ENCODE results near the gene APLP2. TPM values are rescaled to one million over a fixed set of nuclear protein-coding genes. Genes with fewer than 3 reads are reported as not detected.

The APLP2 gene
- total and polyA plus RNA-seq, 2 experiments from 2014 or later: 481 to 485 TPM

DNA sequence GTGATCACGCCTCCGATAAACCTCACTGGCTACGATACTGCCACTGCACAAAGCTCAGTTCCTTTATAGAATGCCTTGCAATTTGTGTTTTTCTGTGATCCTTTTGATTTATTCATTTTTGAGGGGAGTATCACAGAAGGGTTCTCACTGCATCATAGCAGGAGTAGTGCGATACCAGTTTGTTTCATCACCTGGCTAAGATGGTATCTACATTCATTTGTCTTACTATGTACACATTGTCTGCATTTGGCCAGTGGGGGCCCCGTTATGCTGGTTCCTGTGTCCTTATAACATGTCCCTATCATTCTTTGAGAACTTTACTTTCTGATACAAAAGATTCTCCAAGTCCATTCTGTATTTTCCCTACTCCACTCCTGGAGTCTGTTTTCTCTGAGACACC is 44.6 kb downstream of the APLP2 start:
- Histone ChIP-seq H3K79me2 (peaks cover 71% of the 10 kb centered on the region), H2AFZ (no peak overlapping the region), H4K20me1 (ENCODE audit: insufficient read depth, poor library complexity, severe bottlenecking) (peaks cover 6% of the 10 kb centered on the region), H3K4me2 (no peak overlapping the region), H3K9me2 (replicated peaks; ENCODE audit: insufficient read depth) (no peaks in the 10 kb centered on the region), H3K4me1 (ENCODE audit: insufficient read depth) (no peaks in the 10 kb centered on the region), H3K27ac (no peak overlapping the region), H3K9me3 (ENCODE audit: low read depth) (no peaks in the 10 kb centered on the region), H3K4me3 (no peak overlapping the region), H3K36me3 (replicated peaks; ENCODE audit: insufficient read depth, low read depth) (no peaks in the 10 kb centered on the region), H3K27me3 (no peaks in the 10 kb centered on the region)
- TF ChIP-seq EZH2 (IDR thresholded peaks at IDR 0.05; ENCODE audit: borderline replicate concordance): no peak
- TF ChIP-seq, protein P1, sequence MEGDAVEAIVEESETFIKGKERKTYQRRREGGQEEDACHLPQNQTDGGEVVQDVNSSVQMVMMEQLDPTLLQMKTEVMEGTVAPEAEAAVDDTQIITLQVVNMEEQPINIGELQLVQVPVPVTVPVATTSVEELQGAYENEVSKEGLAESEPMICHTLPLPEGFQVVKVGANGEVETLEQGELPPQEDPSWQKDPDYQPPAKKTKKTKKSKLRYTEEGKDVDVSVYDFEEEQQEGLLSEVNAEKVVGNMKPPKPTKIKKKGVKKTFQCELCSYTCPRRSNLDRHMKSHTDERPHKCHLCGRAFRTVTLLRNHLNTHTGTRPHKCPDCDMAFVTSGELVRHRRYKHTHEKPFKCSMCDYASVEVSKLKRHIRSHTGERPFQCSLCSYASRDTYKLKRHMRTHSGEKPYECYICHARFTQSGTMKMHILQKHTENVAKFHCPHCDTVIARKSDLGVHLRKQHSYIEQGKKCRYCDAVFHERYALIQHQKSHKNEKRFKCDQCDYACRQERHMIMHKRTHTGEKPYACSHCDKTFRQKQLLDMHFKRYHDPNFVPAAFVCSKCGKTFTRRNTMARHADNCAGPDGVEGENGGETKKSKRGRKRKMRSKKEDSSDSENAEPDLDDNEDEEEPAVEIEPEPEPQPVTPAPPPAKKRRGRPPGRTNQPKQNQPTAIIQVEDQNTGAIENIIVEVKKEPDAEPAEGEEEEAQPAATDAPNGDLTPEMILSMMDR (IDR thresholded peaks at IDR 0.05; ENCODE audit: poor library complexity): no peak
- no peak for TF ChIP-seq EZH2phosphoT487 (IDR thresholded peaks at IDR 0.05; ENCODE audit: low read depth, severe bottlenecking, unreplicated experiment)
- 87% methylated on average over 5 of the region's 5 CpGs for WGBS (ENCODE audit: low lambda C conversion rate, missing lambda C conversion rate)
- DNase-seq (ENCODE audit: low spot score): no peak

DNA sequence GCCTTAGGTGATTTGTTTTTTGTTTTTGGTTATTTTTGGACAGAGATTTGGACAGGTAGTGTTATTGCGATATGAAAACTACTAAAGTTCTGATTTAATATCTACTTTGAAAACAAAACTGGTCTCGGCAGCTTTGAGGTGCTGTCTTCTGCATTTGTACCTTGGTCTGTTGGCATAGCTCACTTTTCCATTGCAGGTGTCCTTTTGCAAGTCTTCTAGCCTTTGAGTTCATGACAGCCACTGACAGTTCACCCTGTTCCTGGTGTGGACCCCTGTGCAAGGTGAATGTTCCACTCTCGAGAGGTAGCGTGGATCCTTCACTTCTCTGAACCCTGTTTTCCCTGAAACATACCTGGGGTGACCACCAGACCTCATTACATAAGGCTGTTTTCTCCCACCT is 45.0 kb downstream of the APLP2 start:
- Histone ChIP-seq H3K27me3 (no peaks in the 10 kb centered on the region), H3K27ac (no peak overlapping the region), H3K79me2 (peaks cover 68% of the 10 kb centered on the region), H3K36me3 (replicated peaks; ENCODE audit: insufficient read depth, low read depth) (no peaks in the 10 kb centered on the region), H3K9me2 (replicated peaks; ENCODE audit: insufficient read depth) (no peaks in the 10 kb centered on the region), H3K4me1 (ENCODE audit: insufficient read depth) (no peaks in the 10 kb centered on the region), H3K4me3 (no peak overlapping the region), H4K20me1 (ENCODE audit: insufficient read depth, poor library complexity, severe bottlenecking) (peaks cover 6% of the 10 kb centered on the region), H3K4me2 (no peak overlapping the region), H3K9me3 (ENCODE audit: low read depth) (no peaks in the 10 kb centered on the region), H2AFZ (no peak overlapping the region)
- TF ChIP-seq EZH2phosphoT487 (IDR thresholded peaks at IDR 0.05; ENCODE audit: low read depth, severe bottlenecking, unreplicated experiment): no peak
- TF ChIP-seq, protein P1 (IDR thresholded peaks at IDR 0.05; ENCODE audit: poor library complexity): no peak
- DNase-seq (ENCODE audit: low spot score): no peak
- 94% methylated on average over 4 of the region's 4 CpGs for WGBS (ENCODE audit: low lambda C conversion rate, missing lambda C conversion rate)

DNA sequence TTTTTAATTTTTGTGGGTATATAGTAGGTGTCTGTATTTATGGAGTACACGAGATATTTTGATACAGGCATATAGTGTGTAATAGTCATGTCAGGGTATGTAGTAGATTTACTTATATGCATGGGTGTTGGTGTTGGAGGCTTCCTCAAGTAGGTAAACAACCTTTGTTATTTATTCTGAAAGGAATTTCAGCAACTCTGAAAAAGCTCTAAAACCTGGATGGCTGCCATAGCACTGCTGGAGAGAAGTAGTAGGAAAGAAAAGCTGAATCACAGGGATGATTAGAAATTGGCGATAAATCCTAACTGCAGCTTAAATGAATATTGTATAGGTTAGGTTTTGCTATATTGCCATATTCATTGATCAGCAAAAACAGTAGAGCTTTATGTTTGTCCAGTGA is 45.5 kb downstream of the APLP2 start:
- no peak for DNase-seq (ENCODE audit: low spot score)
- WGBS (ENCODE audit: low lambda C conversion rate, missing lambda C conversion rate): 95% methylated on average over 2 of the region's 2 CpGs
- TF ChIP-seq EZH2phosphoT487 (IDR thresholded peaks at IDR 0.05; ENCODE audit: low read depth, severe bottlenecking, unreplicated experiment) (no peak), EZH2 (IDR thresholded peaks at IDR 0.05; ENCODE audit: borderline replicate concordance) (no peak)
- TF ChIP-seq, protein P1 (IDR thresholded peaks at IDR 0.05; ENCODE audit: poor library complexity): no peak
- H4K20me1 ChIP-seq (ENCODE audit: insufficient read depth, poor library complexity, severe bottlenecking): peaks cover 6% of the 10 kb centered on the region
- H3K27ac ChIP-seq: no peak overlapping the region
- H3K79me2 ChIP-seq: peaks cover 65% of the 10 kb centered on the region
- H3K36me3 ChIP-seq (replicated peaks; ENCODE audit: insufficient read depth, low read depth): no peaks in the 10 kb centered on the region
- H3K27me3 ChIP-seq: no peaks in the 10 kb centered on the region
- no peak overlapping the region for H2AFZ ChIP-seq
- H3K4me1 ChIP-seq (ENCODE audit: insufficient read depth): no peaks in the 10 kb centered on the region
- no peaks in the 10 kb centered on the region for H3K9me2 ChIP-seq (replicated peaks; ENCODE audit: insufficient read depth)
- no peak overlapping the region for H3K4me2 ChIP-seq
- H3K9me3 ChIP-seq (ENCODE audit: low read depth): no peaks in the 10 kb centered on the region
- H3K4me3 ChIP-seq: no peak overlapping the region

DNA sequence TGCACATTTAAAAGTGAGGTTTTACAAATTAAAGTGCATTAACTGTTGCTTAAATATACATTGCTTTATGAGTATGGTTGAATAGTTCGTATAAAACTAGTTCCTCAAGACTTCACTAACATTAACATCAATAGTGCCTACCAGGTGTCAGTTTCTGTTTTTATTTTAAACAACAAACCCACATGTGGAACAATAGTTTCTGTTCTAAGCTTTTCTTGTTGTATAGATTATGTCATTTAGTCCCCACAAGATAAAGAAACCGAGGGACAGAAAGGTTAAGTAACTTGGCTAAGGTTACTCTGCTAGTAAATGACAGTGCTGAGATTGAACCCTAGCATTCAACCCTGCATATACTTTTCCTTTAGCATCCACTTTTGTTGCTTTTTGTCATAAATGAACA is 48.5 kb downstream of the APLP2 start:
- no peaks in the 10 kb centered on the region for H3K9me2 ChIP-seq (replicated peaks; ENCODE audit: insufficient read depth)
- peaks cover 45% of the 10 kb centered on the region for H3K79me2 ChIP-seq
- no peaks in the 10 kb centered on the region for H3K36me3 ChIP-seq (replicated peaks; ENCODE audit: insufficient read depth, low read depth)
- no peaks in the 10 kb centered on the region for H3K9me3 ChIP-seq (ENCODE audit: low read depth)
- H3K4me3 ChIP-seq: no peak overlapping the region
- no peaks in the 10 kb centered on the region for H4K20me1 ChIP-seq (ENCODE audit: insufficient read depth, poor library complexity, severe bottlenecking)
- no peaks in the 10 kb centered on the region for H3K27me3 ChIP-seq
- no peak for DNase-seq (ENCODE audit: low spot score)
- H3K27ac ChIP-seq: no peak overlapping the region
- H3K4me1 ChIP-seq (ENCODE audit: insufficient read depth): no peaks in the 10 kb centered on the region
- TF ChIP-seq, protein P1 (IDR thresholded peaks at IDR 0.05; ENCODE audit: poor library complexity): no peak
- TF ChIP-seq EZH2 (IDR thresholded peaks at IDR 0.05; ENCODE audit: borderline replicate concordance): no peak
- TF ChIP-seq EZH2phosphoT487 (IDR thresholded peaks at IDR 0.05; ENCODE audit: low read depth, severe bottlenecking, unreplicated experiment): no peak
- H3K4me2 ChIP-seq: no peak overlapping the region
- no peak overlapping the region for H2AFZ ChIP-seq
- 84% methylated on average over 2 of the region's 2 CpGs for WGBS (ENCODE audit: low lambda C conversion rate, missing lambda C conversion rate)

Data from hepatocyte (in vitro differentiated cells).